ENCODE data around the gene ATP2B1. TPM values are rescaled to one million over a fixed set of nuclear protein-coding genes. Genes with fewer than 3 reads are reported as not detected.

ATP2B1 gene
- total RNA-seq, 2 donors from 2014 or later, result 46.9 to 59.8 TPM

DNA sequence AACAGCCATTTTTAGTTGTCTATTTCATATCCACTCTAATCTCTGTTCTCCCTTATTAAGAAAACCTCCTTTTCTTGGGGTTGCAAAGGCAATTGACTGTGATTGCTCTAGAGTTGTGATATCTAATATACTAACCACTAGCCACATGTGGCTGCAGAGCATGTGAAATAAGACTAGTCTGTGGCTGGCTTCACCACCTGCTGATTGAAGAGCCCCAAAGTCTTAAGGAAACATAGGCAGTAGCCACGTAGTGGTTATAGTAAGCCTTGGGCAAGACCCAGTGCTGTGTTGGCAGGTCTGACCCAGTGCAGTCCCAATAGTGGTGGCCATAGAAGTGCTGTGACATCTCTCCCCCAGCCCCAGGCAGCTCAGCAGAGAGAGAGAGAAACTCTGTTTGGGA, 28.4 kb upstream of the ATP2B1 start:
- Histone ChIP-seq H3K4me1 (no peaks in the 10 kb centered on the region), H3K36me3 (no peaks in the 10 kb centered on the region), H3K9me3 (no peaks in the 10 kb centered on the region), H3K27ac (no peak overlapping the region), H3K27me3 (no peaks in the 10 kb centered on the region), H3K9ac (ENCODE audit: low read depth in 2 of 2, low read length in 2 of 2) (no peak overlapping the region), H3K4me3 (no peak overlapping the region)
- no peak for DNase-seq
- intact Hi-C loops (cut with DNase I), result no loop called here
- TF ChIP-seq, protein P1, sequence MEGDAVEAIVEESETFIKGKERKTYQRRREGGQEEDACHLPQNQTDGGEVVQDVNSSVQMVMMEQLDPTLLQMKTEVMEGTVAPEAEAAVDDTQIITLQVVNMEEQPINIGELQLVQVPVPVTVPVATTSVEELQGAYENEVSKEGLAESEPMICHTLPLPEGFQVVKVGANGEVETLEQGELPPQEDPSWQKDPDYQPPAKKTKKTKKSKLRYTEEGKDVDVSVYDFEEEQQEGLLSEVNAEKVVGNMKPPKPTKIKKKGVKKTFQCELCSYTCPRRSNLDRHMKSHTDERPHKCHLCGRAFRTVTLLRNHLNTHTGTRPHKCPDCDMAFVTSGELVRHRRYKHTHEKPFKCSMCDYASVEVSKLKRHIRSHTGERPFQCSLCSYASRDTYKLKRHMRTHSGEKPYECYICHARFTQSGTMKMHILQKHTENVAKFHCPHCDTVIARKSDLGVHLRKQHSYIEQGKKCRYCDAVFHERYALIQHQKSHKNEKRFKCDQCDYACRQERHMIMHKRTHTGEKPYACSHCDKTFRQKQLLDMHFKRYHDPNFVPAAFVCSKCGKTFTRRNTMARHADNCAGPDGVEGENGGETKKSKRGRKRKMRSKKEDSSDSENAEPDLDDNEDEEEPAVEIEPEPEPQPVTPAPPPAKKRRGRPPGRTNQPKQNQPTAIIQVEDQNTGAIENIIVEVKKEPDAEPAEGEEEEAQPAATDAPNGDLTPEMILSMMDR (IDR thresholded peaks at IDR 0.05), result no peak

DNA sequence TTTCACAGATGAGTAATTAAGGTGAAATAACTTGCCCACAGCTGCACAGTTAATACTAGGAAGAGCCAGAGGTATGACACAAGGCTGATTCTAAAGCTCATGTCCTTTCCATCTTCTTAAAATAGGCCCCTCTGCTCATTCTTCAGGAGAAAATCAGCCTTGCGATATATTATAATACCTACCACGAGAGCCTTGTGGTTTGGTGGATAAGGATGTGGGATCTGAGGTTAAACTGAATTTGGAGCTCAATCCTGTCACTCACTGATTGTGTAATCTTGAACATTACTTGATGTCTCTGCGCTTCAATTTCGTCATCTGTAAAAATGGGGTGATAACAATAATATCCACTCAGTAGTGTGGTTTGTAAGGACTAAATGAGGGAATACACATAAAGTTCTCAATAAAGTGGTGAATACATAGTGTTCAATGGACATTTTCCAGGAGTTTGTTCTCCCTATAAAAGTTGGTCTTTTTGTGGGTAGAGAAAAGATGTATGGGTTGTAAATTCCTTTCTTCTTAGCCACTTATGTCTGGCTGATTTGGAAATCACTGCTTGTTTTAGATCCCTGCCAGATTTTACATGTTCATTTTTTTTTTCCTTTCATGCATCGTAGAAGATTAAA, 25.1 kb upstream of the ATP2B1 start:
- Histone ChIP-seq H3K9ac (ENCODE audit: low read depth in 2 of 2, low read length in 2 of 2) (no peak overlapping the region), H3K4me3 (no peak overlapping the region), H3K27me3 (no peaks in the 10 kb centered on the region), H3K9me3 (no peaks in the 10 kb centered on the region), H3K27ac (no peak overlapping the region), H3K36me3 (no peaks in the 10 kb centered on the region), H3K4me1 (no peaks in the 10 kb centered on the region)
- no peak for DNase-seq
- TF ChIP-seq, protein P1 (IDR thresholded peaks at IDR 0.05), result no peak
- intact Hi-C loops (cut with DNase I), result no loop called here

DNA sequence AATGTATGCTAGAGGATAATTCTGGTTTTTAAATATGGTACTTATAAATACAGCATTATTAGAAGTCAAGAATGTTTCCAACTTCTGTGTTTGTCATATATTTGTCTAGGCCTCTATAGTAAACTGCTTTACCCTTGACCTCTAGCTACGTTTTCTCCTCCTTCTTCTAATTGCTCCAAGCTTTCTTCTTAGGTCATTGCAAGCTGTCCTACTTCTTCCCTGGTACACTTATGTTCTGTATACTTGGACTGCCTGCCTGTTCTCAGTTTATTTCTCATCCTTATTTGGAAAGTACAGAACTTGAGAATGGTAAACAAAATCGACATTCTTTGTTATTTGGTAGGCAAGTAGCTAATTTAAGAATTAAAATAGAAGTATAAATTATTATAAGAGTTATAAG, 23.9 kb upstream of the ATP2B1 start:
- DNase-seq, result no peak
- no peaks in the 10 kb centered on the region for H3K4me1 ChIP-seq
- H3K9me3 ChIP-seq, result no peaks in the 10 kb centered on the region
- H3K36me3 ChIP-seq, result no peaks in the 10 kb centered on the region
- no peaks in the 10 kb centered on the region for H3K27me3 ChIP-seq
- H3K4me3 ChIP-seq, result no peak overlapping the region
- H3K27ac ChIP-seq, result no peak overlapping the region
- H3K9ac ChIP-seq (ENCODE audit: low read depth in 2 of 2, low read length in 2 of 2), result no peak overlapping the region
- intact Hi-C loops (cut with DNase I), result no loop called here
- TF ChIP-seq, protein P1 (IDR thresholded peaks at IDR 0.05), result no peak

DNA sequence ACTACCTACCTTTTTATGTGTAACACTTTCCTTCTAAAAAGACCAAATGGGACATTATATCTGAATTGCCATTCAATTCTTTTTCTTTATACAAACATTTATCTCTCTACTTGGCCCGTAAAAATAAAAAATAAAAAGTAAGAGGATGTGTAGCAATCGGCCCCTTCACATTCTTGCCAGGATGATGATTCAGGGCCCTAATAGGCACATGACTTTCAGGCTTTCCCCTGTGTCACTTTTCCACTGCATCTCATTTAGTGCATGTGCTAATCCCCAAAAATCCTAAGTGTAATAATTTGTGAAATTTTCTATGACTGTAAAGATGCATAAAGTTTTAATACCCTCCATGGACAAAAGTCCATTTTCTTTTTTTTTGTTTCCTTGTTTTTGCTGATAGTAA, 23.0 kb upstream of the ATP2B1 start:
- no peaks in the 10 kb centered on the region for H3K36me3 ChIP-seq
- TF ChIP-seq, protein P1 (IDR thresholded peaks at IDR 0.05), result no peak
- no peak for DNase-seq
- intact Hi-C loops (cut with DNase I), result no loop called here
- no peak overlapping the region for H3K4me3 ChIP-seq
- H3K9ac ChIP-seq (ENCODE audit: low read depth in 2 of 2, low read length in 2 of 2), result no peak overlapping the region
- no peak overlapping the region for H3K27ac ChIP-seq
- H3K9me3 ChIP-seq, result no peaks in the 10 kb centered on the region
- H3K27me3 ChIP-seq, result no peaks in the 10 kb centered on the region
- no peaks in the 10 kb centered on the region for H3K4me1 ChIP-seq

DNA sequence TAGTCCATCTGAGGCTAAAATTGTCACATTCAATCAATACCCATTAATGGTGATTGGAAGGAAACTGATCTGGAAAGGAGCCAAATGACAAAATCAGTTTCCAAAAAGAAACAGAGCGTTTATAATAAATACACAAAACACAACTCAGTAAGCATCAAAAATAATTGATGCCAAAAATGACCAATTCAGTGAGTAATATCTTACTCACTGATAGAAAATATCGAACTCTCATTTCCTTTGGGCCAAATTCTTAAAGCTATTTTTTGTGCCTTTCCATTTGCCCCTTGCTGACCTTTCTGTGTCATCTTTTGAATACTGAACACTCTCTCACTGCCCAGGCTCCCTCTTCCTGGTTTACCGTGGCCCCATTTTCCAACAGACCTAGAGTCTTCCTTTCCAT, 22.5 kb upstream of the ATP2B1 start:
- H3K4me1 ChIP-seq, result no peaks in the 10 kb centered on the region
- no peak overlapping the region for H3K27ac ChIP-seq
- no peaks in the 10 kb centered on the region for H3K36me3 ChIP-seq
- no peaks in the 10 kb centered on the region for H3K9me3 ChIP-seq
- DNase-seq, result no peak
- intact Hi-C loops (cut with DNase I), result no loop called here
- no peaks in the 10 kb centered on the region for H3K27me3 ChIP-seq
- TF ChIP-seq, protein P1 (IDR thresholded peaks at IDR 0.05), result no peak
- no peak overlapping the region for H3K9ac ChIP-seq (ENCODE audit: low read depth in 2 of 2, low read length in 2 of 2)
- H3K4me3 ChIP-seq, result no peak overlapping the region

Measured in colonic mucosa (tissue), 4 donors.